ENCODE results near the gene TMEM101.

Gene TMEM101

DNA sequence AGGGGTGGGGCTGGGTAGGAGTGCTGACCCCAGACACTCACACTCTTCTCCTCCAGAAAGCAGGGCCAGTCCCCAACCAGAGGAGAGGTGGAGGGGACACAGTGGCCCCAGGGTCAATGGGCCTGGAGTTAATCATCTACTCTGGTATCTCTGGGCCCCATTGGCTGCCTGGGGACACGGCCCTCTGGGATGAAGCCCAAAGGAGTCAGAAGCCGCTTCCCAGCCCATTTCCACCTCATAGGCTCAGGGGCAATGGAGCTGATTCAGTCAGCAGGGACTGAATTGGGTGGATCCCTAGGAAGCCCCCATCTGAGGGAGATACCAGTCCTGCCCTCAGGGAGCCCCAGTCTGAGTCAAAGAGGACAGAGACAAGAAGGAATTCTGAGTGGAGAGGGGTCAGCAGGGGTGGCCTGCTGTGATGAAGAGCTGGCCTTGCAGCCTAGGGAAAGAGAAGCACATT lies 13.3 kb downstream of the TMEM101 start (continued):
- TF ChIP-seq, protein P1, sequence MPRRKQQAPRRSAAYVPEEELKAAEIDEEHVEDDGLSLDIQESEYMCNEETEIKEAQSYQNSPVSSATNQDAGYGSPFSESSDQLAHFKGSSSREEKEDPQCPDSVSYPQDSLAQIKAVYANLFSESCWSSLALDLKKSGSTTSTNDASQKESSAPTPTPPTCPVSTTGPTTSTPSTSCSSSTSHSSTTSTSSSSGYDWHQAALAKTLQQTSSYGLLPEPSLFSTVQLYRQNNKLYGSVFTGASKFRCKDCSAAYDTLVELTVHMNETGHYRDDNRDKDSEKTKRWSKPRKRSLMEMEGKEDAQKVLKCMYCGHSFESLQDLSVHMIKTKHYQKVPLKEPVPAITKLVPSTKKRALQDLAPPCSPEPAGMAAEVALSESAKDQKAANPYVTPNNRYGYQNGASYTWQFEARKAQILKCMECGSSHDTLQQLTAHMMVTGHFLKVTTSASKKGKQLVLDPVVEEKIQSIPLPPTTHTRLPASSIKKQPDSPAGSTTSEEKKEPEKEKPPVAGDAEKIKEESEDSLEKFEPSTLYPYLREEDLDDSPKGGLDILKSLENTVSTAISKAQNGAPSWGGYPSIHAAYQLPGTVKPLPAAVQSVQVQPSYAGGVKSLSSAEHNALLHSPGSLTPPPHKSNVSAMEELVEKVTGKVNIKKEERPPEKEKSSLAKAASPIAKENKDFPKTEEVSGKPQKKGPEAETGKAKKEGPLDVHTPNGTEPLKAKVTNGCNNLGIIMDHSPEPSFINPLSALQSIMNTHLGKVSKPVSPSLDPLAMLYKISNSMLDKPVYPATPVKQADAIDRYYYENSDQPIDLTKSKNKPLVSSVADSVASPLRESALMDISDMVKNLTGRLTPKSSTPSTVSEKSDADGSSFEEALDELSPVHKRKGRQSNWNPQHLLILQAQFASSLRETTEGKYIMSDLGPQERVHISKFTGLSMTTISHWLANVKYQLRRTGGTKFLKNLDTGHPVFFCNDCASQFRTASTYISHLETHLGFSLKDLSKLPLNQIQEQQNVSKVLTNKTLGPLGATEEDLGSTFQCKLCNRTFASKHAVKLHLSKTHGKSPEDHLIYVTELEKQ (tag by site-specific recombination; IDR thresholded peaks at IDR 0.05; ENCODE audit: borderline replicate concordance), result no peak
- TF ChIP-seq SETDB1 (IDR thresholded peaks at IDR 0.05; ENCODE audit: insufficient read length, low read length) (no peak), ZNF10 (tag by site-specific recombination; IDR thresholded peaks at IDR 0.05) (no peak), ZNF571 (tag by site-specific recombination; IDR thresholded peaks at IDR 0.05) (no peak), ZNF335 (tag by site-specific recombination; conservative IDR thresholded peaks at IDR 0.05) (no peak), ZNF558 (tag by site-specific recombination; IDR thresholded peaks at IDR 0.05) (no peak), ZNF114 (tag by site-specific recombination; IDR thresholded peaks at IDR 0.05) (no peak), ZNF404 (tag by site-specific recombination; IDR thresholded peaks at IDR 0.05) (no peak), BCL11B (tag by site-specific recombination; IDR thresholded peaks at IDR 0.05; ENCODE audit: low read depth) (no peak), ZNF24 (tag by site-specific recombination; IDR thresholded peaks at IDR 0.05) (no peak), YY2 (tag by site-specific recombination; IDR thresholded peaks at IDR 0.05) (no peak)
- TF ChIP-seq, protein P2, sequence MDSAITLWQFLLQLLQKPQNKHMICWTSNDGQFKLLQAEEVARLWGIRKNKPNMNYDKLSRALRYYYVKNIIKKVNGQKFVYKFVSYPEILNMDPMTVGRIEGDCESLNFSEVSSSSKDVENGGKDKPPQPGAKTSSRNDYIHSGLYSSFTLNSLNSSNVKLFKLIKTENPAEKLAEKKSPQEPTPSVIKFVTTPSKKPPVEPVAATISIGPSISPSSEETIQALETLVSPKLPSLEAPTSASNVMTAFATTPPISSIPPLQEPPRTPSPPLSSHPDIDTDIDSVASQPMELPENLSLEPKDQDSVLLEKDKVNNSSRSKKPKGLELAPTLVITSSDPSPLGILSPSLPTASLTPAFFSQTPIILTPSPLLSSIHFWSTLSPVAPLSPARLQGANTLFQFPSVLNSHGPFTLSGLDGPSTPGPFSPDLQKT (IDR thresholded peaks at IDR 0.05; ENCODE audit: borderline replicate concordance, low read depth, low read length), result no peak
- TF ChIP-seq, protein P3, sequence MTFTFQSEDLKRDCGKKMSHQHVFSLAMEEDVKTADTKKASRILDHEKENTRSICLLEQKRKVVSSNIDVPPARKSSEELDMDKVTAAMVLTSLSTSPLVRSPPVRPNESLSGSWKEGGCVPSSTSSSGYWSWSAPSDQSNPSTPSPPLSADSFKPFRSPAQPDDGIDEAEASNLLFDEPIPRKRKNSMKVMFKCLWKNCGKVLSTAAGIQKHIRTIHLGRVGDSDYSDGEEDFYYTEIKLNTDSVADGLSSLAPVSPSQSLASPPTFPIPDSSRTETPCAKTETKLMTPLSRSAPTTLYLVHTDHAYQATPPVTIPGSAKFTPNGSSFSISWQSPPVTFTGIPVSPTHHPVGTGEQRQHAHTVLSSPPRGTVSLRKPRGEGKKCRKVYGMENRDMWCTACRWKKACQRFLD (tag by site-specific recombination; IDR thresholded peaks at IDR 0.05), result no peak
- TF ChIP-seq, protein P4, sequence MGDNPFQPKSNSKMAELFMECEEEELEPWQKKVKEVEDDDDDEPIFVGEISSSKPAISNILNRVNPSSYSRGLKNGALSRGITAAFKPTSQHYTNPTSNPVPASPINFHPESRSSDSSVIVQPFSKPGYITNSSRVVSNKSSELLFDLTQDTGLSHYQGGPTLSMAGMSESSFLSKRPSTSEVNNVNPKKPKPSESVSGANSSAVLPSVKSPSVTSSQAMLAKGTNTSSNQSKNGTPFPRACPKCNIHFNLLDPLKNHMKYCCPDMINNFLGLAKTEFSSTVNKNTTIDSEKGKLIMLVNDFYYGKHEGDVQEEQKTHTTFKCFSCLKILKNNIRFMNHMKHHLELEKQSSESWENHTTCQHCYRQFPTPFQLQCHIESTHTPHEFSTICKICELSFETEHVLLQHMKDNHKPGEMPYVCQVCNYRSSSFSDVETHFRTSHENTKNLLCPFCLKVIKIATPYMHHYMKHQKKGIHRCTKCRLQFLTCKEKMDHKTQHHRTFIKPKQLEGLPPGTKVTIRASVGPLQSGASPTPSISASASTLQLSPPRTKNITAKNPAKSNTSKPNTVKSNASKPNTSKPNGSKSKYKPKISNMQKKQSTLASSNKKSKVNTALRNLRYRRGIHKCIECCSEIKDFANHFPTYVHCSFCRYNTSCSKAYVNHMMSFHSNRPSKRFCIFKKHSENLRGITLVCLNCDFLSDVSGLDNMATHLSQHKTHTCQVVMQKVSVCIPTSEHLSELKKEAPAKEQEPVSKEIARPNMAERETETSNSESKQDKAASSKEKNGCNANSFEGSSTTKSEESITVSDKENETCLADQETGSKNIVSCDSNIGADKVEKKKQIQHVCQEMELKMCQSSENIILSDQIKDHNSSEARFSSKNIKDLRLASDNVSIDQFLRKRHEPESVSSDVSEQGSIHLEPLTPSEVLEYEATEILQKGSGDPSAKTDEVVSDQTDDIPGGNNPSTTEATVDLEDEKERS (tag by site-specific recombination; IDR thresholded peaks at IDR 0.05), result no peak

DNA sequence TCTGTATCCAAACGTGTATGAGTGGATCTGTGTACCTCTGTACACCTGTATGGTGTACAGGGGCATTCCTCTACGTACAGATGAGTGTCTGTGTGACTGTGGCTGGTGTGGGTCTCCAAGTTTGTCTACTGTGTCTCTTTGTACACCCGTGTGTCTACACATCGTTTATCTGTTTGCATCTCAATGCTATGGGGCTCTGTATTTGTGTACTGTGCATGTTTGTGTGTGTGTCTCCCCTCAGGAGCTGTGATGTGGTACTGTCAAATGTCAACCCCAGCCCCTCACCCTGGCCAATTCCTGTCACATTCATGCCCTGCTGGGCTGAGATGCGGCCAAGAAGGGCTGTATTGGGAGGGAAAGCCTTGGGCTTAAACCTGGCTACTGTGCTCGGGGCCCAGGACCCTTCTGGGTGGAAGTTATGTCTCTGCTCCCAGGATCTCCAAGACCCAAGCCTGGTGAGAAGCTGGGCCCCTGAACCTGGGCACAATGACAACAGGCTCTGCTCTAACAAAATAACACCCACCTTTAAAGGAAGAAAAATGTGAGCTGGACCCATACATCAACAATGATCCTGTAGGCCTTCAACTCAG lies 13.8 kb downstream of the TMEM101 start:
- no peak overlapping the region for H3K27ac ChIP-seq (ENCODE audit: extremely low read depth, low read depth, low read length)
- H3K4me1 ChIP-seq (ENCODE audit: control insufficient read depth, insufficient read depth, low read length), result no peaks in the 10 kb centered on the region
- ChIA-PET CTCF (interaction anchor here (0.7 to 3.4 kb wide), 8 partner anchors 8 to 167 kb away, joined by 3 to 12 read pairs (median 4); partner anchors contain the start of gene TMEM101), POLR2A (interaction anchor here (0.6 kb wide), 1 partner anchor 40 kb away, joined by 3 read pairs; no protein-coding TSS in a partner anchor)
- H3K4me3 ChIP-seq (ENCODE audit: low read depth, low read length), result no peak overlapping the region
- no peaks in the 10 kb centered on the region for H3K9me3 ChIP-seq (ENCODE audit: control insufficient read depth, insufficient read depth, low read depth, low read length)
- no peaks in the 10 kb centered on the region for H3K36me3 ChIP-seq (ENCODE audit: control insufficient read depth in 2 of 2, insufficient read depth in 1 of 2, low read length in 2 of 2)
- TF ChIP-seq ZNF292 (tag by site-specific recombination; IDR thresholded peaks at IDR 0.05; ENCODE audit: borderline replicate concordance, low read depth), result no peak
- TF ChIP-seq, protein P5, sequence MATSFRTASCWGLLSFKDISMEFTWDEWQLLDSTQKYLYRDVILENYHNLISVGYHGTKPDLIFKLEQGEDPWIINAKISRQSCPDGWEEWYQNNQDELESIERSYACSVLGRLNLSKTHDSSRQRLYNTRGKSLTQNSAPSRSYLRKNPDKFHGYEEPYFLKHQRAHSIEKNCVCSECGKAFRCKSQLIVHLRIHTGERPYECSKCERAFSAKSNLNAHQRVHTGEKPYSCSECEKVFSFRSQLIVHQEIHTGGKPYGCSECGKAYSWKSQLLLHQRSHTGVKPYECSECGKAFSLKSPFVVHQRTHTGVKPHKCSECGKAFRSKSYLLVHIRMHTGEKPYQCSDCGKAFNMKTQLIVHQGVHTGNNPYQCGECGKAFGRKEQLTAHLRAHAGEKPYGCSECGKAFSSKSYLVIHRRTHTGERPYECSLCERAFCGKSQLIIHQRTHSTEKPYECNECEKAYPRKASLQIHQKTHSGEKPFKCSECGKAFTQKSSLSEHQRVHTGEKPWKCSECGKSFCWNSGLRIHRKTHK (tag by site-specific recombination; IDR thresholded peaks at IDR 0.05), result no peak
- no peak for TF ChIP-seq ZNF701 (tag by site-specific recombination; IDR thresholded peaks at IDR 0.05)
- TF ChIP-seq, protein P6, sequence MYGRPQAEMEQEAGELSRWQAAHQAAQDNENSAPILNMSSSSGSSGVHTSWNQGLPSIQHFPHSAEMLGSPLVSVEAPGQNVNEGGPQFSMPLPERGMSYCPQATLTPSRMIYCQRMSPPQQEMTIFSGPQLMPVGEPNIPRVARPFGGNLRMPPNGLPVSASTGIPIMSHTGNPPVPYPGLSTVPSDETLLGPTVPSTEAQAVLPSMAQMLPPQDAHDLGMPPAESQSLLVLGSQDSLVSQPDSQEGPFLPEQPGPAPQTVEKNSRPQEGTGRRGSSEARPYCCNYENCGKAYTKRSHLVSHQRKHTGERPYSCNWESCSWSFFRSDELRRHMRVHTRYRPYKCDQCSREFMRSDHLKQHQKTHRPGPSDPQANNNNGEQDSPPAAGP (tag by site-specific recombination; IDR thresholded peaks at IDR 0.05), result no peak
- no peak for TF ChIP-seq ZNF624 (tag by site-specific recombination; IDR thresholded peaks at IDR 0.05)
- no peak for TF ChIP-seq SALL2 (tag by site-specific recombination; IDR thresholded peaks at IDR 0.05; ENCODE audit: borderline replicate concordance)
- no peak for TF ChIP-seq ZBTB7A (tag by site-specific recombination; IDR thresholded peaks at IDR 0.05; ENCODE audit: low read depth)
- no peak for TF ChIP-seq ZNF623 (tag by site-specific recombination; IDR thresholded peaks at IDR 0.05)
- TF ChIP-seq ZNF843 (tag by site-specific recombination; IDR thresholded peaks at IDR 0.05), result no peak
- no peak for TF ChIP-seq ZNF600 (tag by site-specific recombination; IDR thresholded peaks at IDR 0.05)
- TF ChIP-seq HOXA7 (CRISPR knock-in tag; IDR thresholded peaks at IDR 0.05; ENCODE audit: borderline replicate concordance), result no peak
- TF ChIP-seq ZNF747 (tag by site-specific recombination; IDR thresholded peaks at IDR 0.05), result no peak
- no peak for TF ChIP-seq ZNF571 (tag by site-specific recombination; IDR thresholded peaks at IDR 0.05)
